SU-DHL-6 (cell line): ENCODE data around the gene ZFYVE21.

Experiments
- CTCF ChIP-seq: fragments of 200-600 bp; sonication (generic); IDR thresholded peaks from one replicate; pipeline ENCODE4 v1.5.1; 2017; ENCODE audit warnings: antibody characterized with exemption, mild to moderate bottlenecking, low read length, moderate library complexity; ENCODE audit not compliant: insufficient read depth, poor library complexity, severe bottlenecking
- EZH2phosphoT487 ChIP-seq: fragments of 200-600 bp; sonication (generic), shearing (Covaris generic); conservative IDR thresholded peaks from 2 replicates; pipeline ENCODE4 v1.6.1; 2018; ENCODE audit warnings: mild to moderate bottlenecking, antibody characterized with exemption, low read length, moderate library complexity, mixed read lengths

DNA sequence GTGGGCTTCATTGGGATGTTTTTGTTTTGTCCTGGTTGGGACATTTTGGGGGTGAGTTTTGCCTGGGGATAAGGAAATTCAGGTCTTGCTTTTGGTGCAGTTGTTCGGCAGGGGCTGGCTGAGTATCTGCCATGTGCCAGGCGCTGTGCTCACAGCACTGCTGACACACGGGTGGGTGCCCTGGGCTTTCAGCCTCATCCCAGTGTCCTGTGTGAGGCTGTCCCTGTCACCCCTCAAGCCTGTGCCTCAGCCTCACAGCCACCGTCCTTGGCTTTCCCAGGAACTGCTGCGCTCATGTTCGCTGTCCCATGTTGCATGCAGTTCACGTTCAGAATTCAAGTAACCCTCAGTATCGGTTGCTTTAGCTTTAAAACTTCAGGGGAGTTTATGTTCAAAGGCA, 25.3 kb upstream of the ZFYVE21 start:
- no peak for TF ChIP-seq CTCF
- no peak for TF ChIP-seq EZH2phosphoT487
